SK-N-SH treated with all-trans-retinoic acid at 6 μM for 48 hours (cell line): ENCODE results near the gene STT3A.

Source experiments
- ATAC-seq: fragments of 200-7000 bp; cut with Tn5 transposase; 3 replicates; pipeline ENCODE4 v1.9.1; 2020; ENCODE audit warnings: mild to moderate bottlenecking, moderate library complexity
- ARNTL ChIP-seq: fragments of 450-650 bp; formaldehyde crosslinking; IDR thresholded peaks from 2 replicates; pipeline ENCODE4 v1.5.0; 2020; ENCODE audit warnings: low read depth, mild to moderate bottlenecking, moderate library complexity, borderline replicate concordance
- BACH2 ChIP-seq: fragments of 250-450 bp; sonication (Bioruptor Pico); IDR thresholded peaks from 2 replicates; pipeline ENCODE4 v1.9.0; 2021; ENCODE audit warnings: mild to moderate bottlenecking, borderline replicate concordance
- CREB5 ChIP-seq: fragments of 250-450 bp; sonication (Bioruptor Pico); IDR thresholded peaks from 2 replicates; pipeline ENCODE4 v1.5.1; 2020; ENCODE audit warnings: low read depth, mild to moderate bottlenecking, moderate library complexity
- CSDC2 ChIP-seq: fragments of 250-450 bp; sonication (Bioruptor Pico); IDR thresholded peaks from 2 replicates; pipeline ENCODE4 v1.5.0; 2020; ENCODE audit warnings: mild to moderate bottlenecking, moderate library complexity
- CSRNP3 ChIP-seq: fragments of 250-450 bp; sonication (Bioruptor Pico); IDR thresholded peaks from 2 replicates; pipeline ENCODE4 v1.5.1; 2021; ENCODE audit warnings: mild to moderate bottlenecking, moderate library complexity
- ESRRG ChIP-seq: fragments of 250-450 bp; sonication (Bioruptor Pico); IDR thresholded peaks from 2 replicates; pipeline ENCODE4 v1.6.1; 2021; ENCODE audit warnings: mild to moderate bottlenecking
- GLIS3 ChIP-seq: fragments of 250-450 bp; sonication (Bioruptor Pico); IDR thresholded peaks from 2 replicates; pipeline ENCODE4 v1.5.0; 2020; ENCODE audit warnings: mild to moderate bottlenecking, moderate library complexity
- ISL1 ChIP-seq: fragments of 250-450 bp; sonication (Bioruptor Pico); IDR thresholded peaks from 2 replicates; pipeline ENCODE4 v2.1.2; 2022; ENCODE audit warnings: mild to moderate bottlenecking, moderate library complexity
- OSR1 ChIP-seq: fragments of 250-450 bp; sonication (Bioruptor Pico); IDR thresholded peaks from 2 replicates; pipeline ENCODE4 v1.8.0; 2022; ENCODE audit warnings: moderate library complexity, mild to moderate bottlenecking, inconsistent platforms
- PPARA ChIP-seq: fragments of 250-450 bp; sonication (Bioruptor Pico); IDR thresholded peaks from 2 replicates; pipeline ENCODE4 v1.5.0; 2020; ENCODE audit warnings: mild to moderate bottlenecking, borderline replicate concordance
- TOX ChIP-seq: fragments of 250-450 bp; sonication (Bioruptor Pico); IDR thresholded peaks from 2 replicates; pipeline ENCODE4 v1.8.0; 2021; ENCODE audit warnings: mild to moderate bottlenecking, moderate library complexity, borderline replicate concordance
- TSHZ2 ChIP-seq: fragments of 250-450 bp; sonication (Bioruptor Pico); IDR thresholded peaks from 2 replicates; pipeline ENCODE4 v1.5.0; 2020; ENCODE audit warnings: mild to moderate bottlenecking, moderate library complexity
- ZC3H10 ChIP-seq: fragments of 250-450 bp; sonication (Bioruptor Pico); IDR thresholded peaks from 2 replicates; pipeline ENCODE4 v1.5.1; 2021; ENCODE audit warnings: mild to moderate bottlenecking, moderate library complexity
- ZFP3 ChIP-seq: fragments of 250-450 bp; sonication (Bioruptor Pico); IDR thresholded peaks from 2 replicates; pipeline ENCODE4 v1.5.0; 2020; ENCODE audit warnings: mild to moderate bottlenecking, moderate library complexity
- ZFP30 ChIP-seq: fragments of 450-650 bp; formaldehyde crosslinking; IDR thresholded peaks from 2 replicates; pipeline ENCODE4 v1.5.0; 2022; ENCODE audit warnings: mild to moderate bottlenecking, moderate library complexity
- ZNF565 ChIP-seq: fragments of 450-650 bp; formaldehyde crosslinking; conservative IDR thresholded peaks from 2 replicates; pipeline ENCODE4 v1.5.0; 2020; ENCODE audit warnings: low read depth, mild to moderate bottlenecking, moderate library complexity
- ZNF70 ChIP-seq: fragments of 450-650 bp; formaldehyde crosslinking; IDR thresholded peaks from 2 replicates; pipeline ENCODE4 v1.5.0; 2020; ENCODE audit warnings: mild to moderate bottlenecking, moderate library complexity
- TF ChIP-seq, protein P1 (sequence below): fragments of 250-450 bp; sonication (Bioruptor Pico); IDR thresholded peaks from 2 replicates; pipeline ENCODE4 v1.8.0; 2020; ENCODE audit warnings: mild to moderate bottlenecking, moderate library complexity, borderline replicate concordance

STT3A gene

DNA sequence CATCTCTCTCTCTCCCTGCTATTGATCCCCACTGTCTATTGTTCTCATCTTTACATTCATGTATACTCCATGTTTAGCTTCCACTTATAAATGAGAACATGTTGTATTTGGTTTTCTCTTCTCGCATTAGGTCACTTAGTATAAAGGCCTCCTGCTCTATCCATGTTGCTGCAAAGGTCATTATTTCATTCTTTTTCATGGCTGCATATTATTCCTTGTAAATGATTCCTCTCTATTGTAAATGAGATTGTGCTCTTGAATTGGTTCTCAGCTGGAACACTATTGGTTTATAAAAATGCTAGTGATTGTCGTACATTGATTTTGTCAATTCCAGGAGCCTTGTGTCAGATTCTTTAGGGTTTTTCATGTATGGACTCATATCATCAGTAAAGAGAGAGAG, 74.5 kb downstream of the STT3A start:
- TF ChIP-seq ISL1 (no peak), PPARA (CRISPR knock-in tag) (no peak), ZNF565 (CRISPR knock-in tag) (no peak), CREB5 (CRISPR knock-in tag) (no peak), ZNF70 (CRISPR knock-in tag) (no peak), ZFP3 (CRISPR knock-in tag) (no peak), CSRNP3 (CRISPR knock-in tag) (no peak), ZC3H10 (no peak), TOX (CRISPR knock-in tag) (no peak), BACH2 (CRISPR knock-in tag) (no peak), GLIS3 (CRISPR knock-in tag) (no peak)
- no peak for ATAC-seq

- no peak for ATAC-seq
These were observed 77.5 kb downstream of the STT3A start for GRCh38 chr11:125670172-125670571.

More at GRCh38 chr11:125670172-125670571, 77.5 kb downstream of the STT3A start:
- TF ChIP-seq ZNF70 (CRISPR knock-in tag), result no peak
- no peak for TF ChIP-seq OSR1 (CRISPR knock-in tag)
- no peak for TF ChIP-seq ZFP3 (CRISPR knock-in tag)
- no peak for TF ChIP-seq ZNF565 (CRISPR knock-in tag)
- TF ChIP-seq ESRRG (CRISPR knock-in tag), result no peak
- no peak for TF ChIP-seq BACH2 (CRISPR knock-in tag)
- TF ChIP-seq ZFP30 (CRISPR knock-in tag), result no peak
- no peak for TF ChIP-seq PPARA (CRISPR knock-in tag)
- no peak for TF ChIP-seq ZC3H10
- no peak for TF ChIP-seq CSRNP3 (CRISPR knock-in tag)
- TF ChIP-seq GLIS3 (CRISPR knock-in tag), result no peak
- no peak for TF ChIP-seq ARNTL (CRISPR knock-in tag)
- TF ChIP-seq, protein P1, sequence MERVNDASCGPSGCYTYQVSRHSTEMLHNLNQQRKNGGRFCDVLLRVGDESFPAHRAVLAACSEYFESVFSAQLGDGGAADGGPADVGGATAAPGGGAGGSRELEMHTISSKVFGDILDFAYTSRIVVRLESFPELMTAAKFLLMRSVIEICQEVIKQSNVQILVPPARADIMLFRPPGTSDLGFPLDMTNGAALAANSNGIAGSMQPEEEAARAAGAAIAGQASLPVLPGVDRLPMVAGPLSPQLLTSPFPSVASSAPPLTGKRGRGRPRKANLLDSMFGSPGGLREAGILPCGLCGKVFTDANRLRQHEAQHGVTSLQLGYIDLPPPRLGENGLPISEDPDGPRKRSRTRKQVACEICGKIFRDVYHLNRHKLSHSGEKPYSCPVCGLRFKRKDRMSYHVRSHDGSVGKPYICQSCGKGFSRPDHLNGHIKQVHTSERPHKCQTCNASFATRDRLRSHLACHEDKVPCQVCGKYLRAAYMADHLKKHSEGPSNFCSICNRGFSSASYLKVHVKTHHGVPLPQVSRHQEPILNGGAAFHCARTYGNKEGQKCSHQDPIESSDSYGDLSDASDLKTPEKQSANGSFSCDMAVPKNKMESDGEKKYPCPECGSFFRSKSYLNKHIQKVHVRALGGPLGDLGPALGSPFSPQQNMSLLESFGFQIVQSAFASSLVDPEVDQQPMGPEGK (CRISPR knock-in tag), result no peak
- TF ChIP-seq CSDC2 (CRISPR knock-in tag), result no peak
- TF ChIP-seq TSHZ2 (CRISPR knock-in tag), result no peak
- TF ChIP-seq ISL1, result no peak
